Transverse colon (tissue), 4 donors: ENCODE data around the gene RBM10. TPM values are rescaled to one million over a fixed set of nuclear protein-coding genes. Genes with fewer than 3 reads are reported as not detected.

Source experiments
- DNase-seq: peaks from one replicate; pipeline ENCODE4 v3.0.0-alpha.2; 2019
- H3K27ac ChIP-seq, 4 donors: fragments of 200-600 bp; sonication (generic); 2 replicates each; pipeline ENCODE4 v1.5.1; 2016 to 2018; ENCODE audit warnings: inconsistent platforms in 4 of 4
- H3K27me3 ChIP-seq: fragments of 200-600 bp; sonication (generic); 2 replicates; pipeline ENCODE4 v1.5.1; 2017; ENCODE audit warnings: inconsistent platforms
- H3K36me3 ChIP-seq, 4 donors: fragments of 200-600 bp; sonication (generic); 2 replicates each; pipeline ENCODE4 v1.5.1; 2017 to 2019; ENCODE audit warnings: inconsistent platforms in 4 of 4
- H3K4me1 ChIP-seq, 4 donors: fragments of 200-600 bp; sonication (generic); 2 replicates each; pipeline ENCODE4 v1.5.1; 2017 to 2020; ENCODE audit warnings: inconsistent platforms in 4 of 4
- H3K4me3 ChIP-seq, 4 donors: fragments of 200-600 bp; sonication (generic); 1 replicate in 1 of 4; 2 replicates in 3 of 4; pipeline versions ENCODE4 v1.5.1 to v1.6.1; 2017 to 2019; ENCODE audit warnings: inconsistent platforms in 4 of 4
- H3K9me3 ChIP-seq, 2 donors: fragments of 200-600 bp; sonication (generic); 2 replicates each; pipeline ENCODE4 v1.5.1; 2017 to 2019; ENCODE audit warnings: inconsistent platforms in 2 of 2
- EP300 ChIP-seq: sonication (generic); formaldehyde crosslinking; IDR thresholded peaks from one replicate; pipeline ENCODE4 v1.6.1; 2017; ENCODE audit warnings: antibody characterized with exemption, low read depth
- POLR2A ChIP-seq: fragments of 450-650 bp; IDR thresholded peaks from one replicate; pipeline ENCODE4 v1.6.1; 2016; ENCODE audit warnings: antibody characterized with exemption, mild to moderate bottlenecking, moderate library complexity
- POLR2AphosphoS5 ChIP-seq, 3 donors: sonication (generic); formaldehyde crosslinking; IDR thresholded peaks; one replicate each; pipeline ENCODE4 v1.6.1; 2016; ENCODE audit warnings: antibody characterized with exemption in 3 of 3
- WGBS, 2 donors: methylation state at CpG; one replicate each; pipeline ENCODE4 v1.1.5; 2018; ENCODE audit warnings: low coverage in 1 of 2; 5-methylcytosine and 5-hydroxymethylcytosine counted together
- in situ Hi-C, 4 donors: fragments of 200-750 bp; cut with MboI; loops; one replicate each; pipeline versions ENCODE4 v1.15.0 to v1.15.1; 2017; ENCODE audit warnings: low sequenced_read_pairs in 3 of 4, low pct_ligation_motif_present in 1 of 4, low pct_unique_long_range_greater_than_20kb in 1 of 4
- intact Hi-C: fragments of 100-400 bp; cut with DNase I; formaldehyde crosslinking; loops from one replicate; pipeline ENCODE4 v1.15.1; 2023; ENCODE audit warnings: low total_unique reads
- total RNA-seq, 4 donors: library from RNA; depleted of rRNA; stranded (reverse); fragments of >200 nt; gene quantifications; one replicate each; pipeline ENCODE4 v1.1.0, GENCODE V29; 2016
- TF ChIP-seq, protein P1 (sequence below), 5 experiments: fragments of 200-600 bp in 3 of 5; fragments of 450-650 bp in 2 of 5; sonication (generic) in 3 of 5; IDR thresholded peaks; 1 replicate in 2 of 5; 2 replicates in 3 of 5; pipeline ENCODE4 v1.5.1; 2016 to 2017; ENCODE audit warnings: antibody characterized with exemption in 5 of 5, inconsistent platforms in 3 of 5, mild to moderate bottlenecking in 2 of 5, moderate library complexity in 1 of 5

RBM10 gene
- total RNA-seq, 4 donors from 2014 or later: 28.6 to 70.8 (median 31.5) TPM

DNA sequence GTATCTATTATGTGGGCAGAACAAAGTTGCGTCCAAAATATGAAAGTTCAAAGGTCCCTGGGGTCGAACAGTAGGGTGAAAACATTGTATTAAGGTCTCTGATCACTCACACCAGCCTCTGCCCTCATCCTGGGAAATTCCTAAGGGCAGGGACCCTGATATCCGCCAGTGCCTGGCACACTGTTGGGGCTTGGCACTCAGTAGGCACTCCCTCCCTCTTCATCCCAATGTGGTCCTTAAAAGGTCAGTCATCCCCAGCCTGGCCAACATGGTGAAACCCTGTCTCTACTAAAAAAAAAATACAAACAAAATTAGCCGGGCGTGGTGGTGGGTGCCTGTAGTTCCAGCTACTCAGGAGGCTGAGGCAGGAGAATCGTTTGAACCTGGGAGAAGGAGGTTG, 6.8 kb upstream of the RBM10 start:
- peaks cover 0 to 3% (median 0%) of the 10 kb centered on the region in 4 donors for H3K4me1 ChIP-seq
- H3K4me3 ChIP-seq: no peak overlapping the region
- in situ Hi-C loops (no loop called here), intact Hi-C loops (no loop called here)
- DNase-seq: no peak
- no peak overlapping the region for H3K27ac ChIP-seq
- H3K36me3 ChIP-seq: no peaks in the 10 kb centered on the region
- TF ChIP-seq, protein P1, sequence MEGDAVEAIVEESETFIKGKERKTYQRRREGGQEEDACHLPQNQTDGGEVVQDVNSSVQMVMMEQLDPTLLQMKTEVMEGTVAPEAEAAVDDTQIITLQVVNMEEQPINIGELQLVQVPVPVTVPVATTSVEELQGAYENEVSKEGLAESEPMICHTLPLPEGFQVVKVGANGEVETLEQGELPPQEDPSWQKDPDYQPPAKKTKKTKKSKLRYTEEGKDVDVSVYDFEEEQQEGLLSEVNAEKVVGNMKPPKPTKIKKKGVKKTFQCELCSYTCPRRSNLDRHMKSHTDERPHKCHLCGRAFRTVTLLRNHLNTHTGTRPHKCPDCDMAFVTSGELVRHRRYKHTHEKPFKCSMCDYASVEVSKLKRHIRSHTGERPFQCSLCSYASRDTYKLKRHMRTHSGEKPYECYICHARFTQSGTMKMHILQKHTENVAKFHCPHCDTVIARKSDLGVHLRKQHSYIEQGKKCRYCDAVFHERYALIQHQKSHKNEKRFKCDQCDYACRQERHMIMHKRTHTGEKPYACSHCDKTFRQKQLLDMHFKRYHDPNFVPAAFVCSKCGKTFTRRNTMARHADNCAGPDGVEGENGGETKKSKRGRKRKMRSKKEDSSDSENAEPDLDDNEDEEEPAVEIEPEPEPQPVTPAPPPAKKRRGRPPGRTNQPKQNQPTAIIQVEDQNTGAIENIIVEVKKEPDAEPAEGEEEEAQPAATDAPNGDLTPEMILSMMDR (IDR thresholded peaks at IDR 0.05): no peak
- TF ChIP-seq POLR2AphosphoS5 (IDR thresholded peaks at IDR 0.05) (no peak), POLR2A (no peak), EP300 (no peak)
- 40 to 75% methylated on average over 1 to 6 of the region's 6 CpGs for WGBS, 2 donors
- no peaks in the 10 kb centered on the region for H3K9me3 ChIP-seq
- no peaks in the 10 kb centered on the region for H3K27me3 ChIP-seq

DNA sequence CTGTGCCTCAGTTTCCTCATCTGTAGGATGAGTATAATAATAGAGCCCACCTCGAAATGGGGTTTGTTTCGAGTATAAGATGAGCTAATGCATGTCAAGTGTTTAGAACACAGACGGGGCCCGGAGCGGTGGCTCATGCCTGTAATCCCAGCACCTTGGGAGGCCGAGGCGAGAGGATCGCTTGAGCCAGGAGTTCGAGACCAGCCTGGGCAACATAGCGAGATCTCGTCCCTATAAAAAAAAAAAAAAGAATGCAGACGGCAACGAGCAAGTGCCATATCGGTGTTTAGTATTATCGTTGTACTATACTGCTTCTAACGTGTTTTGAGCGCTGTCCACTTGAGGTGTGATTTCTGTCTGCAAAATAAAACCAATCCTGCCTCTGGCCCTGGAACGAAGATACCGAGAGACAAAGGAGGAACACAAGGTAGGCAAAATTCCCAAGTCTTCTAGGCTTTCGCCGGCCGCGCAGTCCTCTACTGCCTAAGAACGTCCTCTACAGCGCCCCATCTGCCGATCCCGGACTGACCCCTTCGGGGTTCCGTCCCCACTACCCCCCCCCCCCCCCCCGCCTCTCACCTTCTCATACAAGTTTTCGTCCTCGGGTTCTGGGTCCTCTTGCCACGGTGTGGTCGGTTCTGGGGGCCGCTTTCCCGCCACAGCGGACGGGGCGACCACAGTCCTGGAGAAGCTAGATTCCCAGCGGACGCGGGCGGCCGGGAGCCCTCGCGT, 961 bp upstream of the RBM10 start:
- Histone ChIP-seq H3K36me3 (no peaks in the 10 kb centered on the region), H3K27ac (peak overlapping the region; percentile 94 to 98 (median 98)), H3K9me3 (no peaks in the 10 kb centered on the region), H3K27me3 (no peaks in the 10 kb centered on the region), H3K4me3 (peak overlapping the region; percentile 20 to 83 (median 66)), H3K4me1 (peaks cover 0 to 28% (median 15%) of the 10 kb centered on the region in 4 donors)
- 56% methylated on average over 34 of the region's 46 CpGs; no CpG with 5 or more reads in 1 of the 2 donors for WGBS, 2 donors
- intact Hi-C loops: no loop called here
- TF ChIP-seq EP300: no peak
- no peak for TF ChIP-seq POLR2A
- peak; percentile 33 for DNase-seq
- in situ Hi-C loops: no loop called here

DNA sequence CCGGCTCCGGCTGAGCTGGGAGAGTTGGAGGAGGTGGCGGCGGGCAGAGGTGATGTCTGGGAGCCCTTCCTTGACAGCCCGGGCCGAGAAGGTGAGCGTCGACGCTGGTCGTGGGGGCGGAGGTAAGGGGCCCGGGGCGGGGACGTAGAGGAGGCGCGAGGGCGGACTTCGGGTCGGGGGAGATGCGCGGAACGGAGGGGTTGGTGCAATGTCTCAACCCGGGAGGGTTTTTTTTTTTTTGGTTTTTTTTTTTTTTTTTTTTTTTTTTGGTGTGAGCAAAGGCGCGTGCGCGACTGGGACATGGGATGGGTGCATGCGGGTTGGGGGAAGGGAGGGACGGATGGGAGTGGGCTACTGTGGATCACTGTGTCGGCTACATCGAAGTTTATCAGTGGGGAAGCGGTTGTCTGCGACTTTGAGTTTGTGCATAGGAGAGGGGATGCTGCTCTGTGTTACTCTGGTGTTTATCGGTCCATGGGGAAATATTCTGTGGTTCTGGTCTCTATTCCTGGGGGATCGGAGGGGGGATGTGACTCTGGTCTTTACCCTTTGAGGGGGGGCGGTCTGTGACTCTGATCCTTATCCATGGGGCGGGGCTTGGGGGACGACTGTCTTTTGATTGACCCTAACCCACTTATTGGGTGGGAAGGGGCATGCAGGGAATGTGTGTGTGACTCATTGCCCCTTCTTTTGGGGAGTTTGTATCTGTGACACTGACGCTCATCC, 537 bp downstream of the RBM10 start:
- H3K27ac ChIP-seq: peak overlapping the region; percentile 94 to 98 (median 98)
- TF ChIP-seq POLR2A (no peak), POLR2AphosphoS5 (IDR thresholded peaks at IDR 0.05) (no peak), EP300 (no peak)
- TF ChIP-seq, protein P1 (IDR thresholded peaks at IDR 0.05): no peak
- no peak for DNase-seq
- intact Hi-C loops (no loop called here), in situ Hi-C loops (no loop called here)
- H3K4me1 ChIP-seq: peaks cover 0 to 28% (median 15%) of the 10 kb centered on the region in 4 donors
- H3K27me3 ChIP-seq: no peaks in the 10 kb centered on the region
- 41% methylated on average over 39 of the region's 39 CpGs; no CpG with 5 or more reads in 1 of the 2 donors for WGBS, 2 donors
- H3K36me3 ChIP-seq: no peaks in the 10 kb centered on the region
- no peaks in the 10 kb centered on the region for H3K9me3 ChIP-seq
- H3K4me3 ChIP-seq: peak overlapping the region; percentile 63 to 83 (median 72)

DNA sequence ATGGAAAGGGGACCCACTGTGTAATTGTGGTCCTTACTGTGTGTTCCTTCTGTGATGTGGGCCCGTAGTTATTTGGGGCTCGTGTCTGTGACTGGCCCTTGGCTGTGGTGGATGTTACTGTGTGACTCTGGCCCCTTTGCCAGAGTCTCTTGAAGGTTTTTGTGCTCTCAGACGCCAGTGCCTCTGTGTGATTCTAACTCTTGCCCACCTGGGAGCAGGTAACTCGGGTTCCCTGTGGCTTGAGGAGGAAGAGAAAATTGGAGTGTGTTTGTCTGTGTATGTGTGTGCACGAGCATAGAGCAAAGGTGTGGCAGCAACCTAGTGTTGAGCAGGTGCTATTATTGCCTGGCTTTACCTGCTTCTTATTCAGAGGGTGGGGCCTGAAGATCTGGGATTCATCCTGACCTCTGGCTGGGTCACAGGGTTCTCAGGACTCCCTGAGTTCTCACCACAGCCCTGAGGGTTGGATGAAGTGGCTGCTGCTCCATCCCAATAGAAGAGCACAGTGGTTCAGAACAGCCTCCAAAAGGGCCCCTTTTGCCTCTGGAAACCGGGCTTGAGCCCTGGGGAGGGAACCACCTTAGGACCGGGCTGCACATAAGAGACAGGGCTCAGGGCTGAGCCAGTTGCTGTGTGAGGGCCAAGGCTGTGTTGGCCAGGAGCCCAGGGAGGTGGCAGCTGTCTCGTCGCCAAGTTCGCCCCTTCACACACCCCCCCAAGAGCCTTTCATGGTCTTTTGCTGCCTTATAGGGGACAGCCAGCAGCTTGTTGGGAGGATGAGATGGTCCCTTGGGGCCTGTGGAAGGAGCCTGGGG, 1.3 kb downstream of the RBM10 start:
- Histone ChIP-seq H3K27me3 (no peaks in the 10 kb centered on the region), H3K27ac (peak overlapping the region; percentile 94 to 98 (median 98)), H3K36me3 (no peaks in the 10 kb centered on the region), H3K9me3 (no peaks in the 10 kb centered on the region), H3K4me3 (peak overlapping the region; percentile 63 to 83 (median 72)), H3K4me1 (peaks cover 0 to 28% (median 15%) of the 10 kb centered on the region in 4 donors)
- 41% methylated on average over 6 of the region's 10 CpGs; no CpG with 5 or more reads in 1 of the 2 donors for WGBS, 2 donors
- in situ Hi-C loops (no loop called here), intact Hi-C loops (no loop called here)
- TF ChIP-seq POLR2AphosphoS5 (IDR thresholded peaks at IDR 0.05) (peak; percentile 27 to 85 (median 77)), POLR2A (peak; percentile 62), EP300 (no peak)
- TF ChIP-seq, protein P1 (IDR thresholded peaks at IDR 0.05): peak in 2 of 5 experiments; percentile 18 to 25
- peak; percentile 60 for DNase-seq
